Osteocyte (in vitro differentiated cells): ENCODE measurements around the gene LTC4S. TPM values are rescaled to one million over a fixed set of nuclear protein-coding genes. Genes with fewer than 3 reads are reported as not detected.
A peak's percentile ranks its signal among the peaks of the same experiment; 100 is the strongest.

ENCODE experiments used
- DNase-seq: peaks from one replicate; pipeline ENCODE4 v3.0.0; 2021; ENCODE audit warnings: mixed read lengths; ENCODE audit not compliant: unreplicated experiment; ENCODE audit errors: extremely low spot score
- H3K27ac Mint-ChIP-seq: one replicate; pipeline ENCODE4 v1.8.0; 2021; ENCODE audit warnings: mild to moderate bottlenecking, mixed read lengths; ENCODE audit not compliant: unreplicated experiment
- H3K27me3 Mint-ChIP-seq: one replicate; pipeline ENCODE4 v1.8.0; 2021; ENCODE audit warnings: mixed read lengths; ENCODE audit not compliant: unreplicated experiment
- H3K36me3 Mint-ChIP-seq: one replicate; pipeline ENCODE4 v1.8.0; 2021; ENCODE audit warnings: mixed read lengths; ENCODE audit not compliant: unreplicated experiment
- H3K4me1 Mint-ChIP-seq: one replicate; pipeline ENCODE4 v1.8.0; 2021; ENCODE audit warnings: mixed read lengths; ENCODE audit not compliant: unreplicated experiment
- H3K4me3 Mint-ChIP-seq: one replicate; pipeline ENCODE4 v1.8.0; 2021; ENCODE audit warnings: mild to moderate bottlenecking, moderate library complexity, mixed read lengths; ENCODE audit not compliant: unreplicated experiment
- H3K9me3 Mint-ChIP-seq: one replicate; pipeline ENCODE4 v1.8.0; 2021; ENCODE audit warnings: mixed read lengths; ENCODE audit not compliant: unreplicated experiment
- total RNA-seq: library from RNA; stranded (reverse); gene quantifications from 2 replicates; pipeline ENCODE4 v1.2.1, GENCODE V29; 2021
- TF ChIP-seq, protein P1 (sequence below): fragments of 200-600 bp; sonication (generic); IDR thresholded peaks from 2 replicates; pipeline ENCODE4 v1.5.0; 2021; ENCODE audit warnings: antibody characterized with exemption, mild to moderate bottlenecking, moderate library complexity

LTC4S gene
- total RNA-seq, 1 donor from 2014 or later: 2.4 TPM

DNA sequence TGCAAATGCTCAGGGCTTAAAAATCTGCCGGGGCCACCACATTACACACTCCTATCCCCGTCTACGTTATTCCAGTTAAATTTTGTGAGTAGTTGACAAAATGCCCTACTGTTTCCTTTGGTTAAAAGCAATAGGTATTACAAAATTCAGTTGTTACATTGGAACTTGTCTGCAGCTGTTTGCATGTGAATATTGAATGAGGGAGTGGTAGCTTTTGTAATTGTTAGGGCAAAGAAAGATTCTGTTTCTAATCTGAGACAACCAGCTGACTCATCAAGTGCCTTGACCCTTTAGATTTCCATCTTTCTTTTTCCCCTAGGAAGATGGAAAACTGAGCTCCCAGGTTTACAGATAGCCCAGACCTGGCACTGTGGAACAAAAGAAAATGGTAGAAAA lies 31.0 kb upstream of the LTC4S start:
- no peak for DNase-seq
- Mint-ChIP-seq H3K27me3 (no peaks in the 10 kb centered on the region), H3K27ac (peak overlapping the region; percentile 91), H3K4me3 (no peak overlapping the region), H3K4me1 (peaks cover 79% of the 10 kb centered on the region), H3K36me3 (peaks cover 5% of the 10 kb centered on the region), H3K9me3 (no peaks in the 10 kb centered on the region)
- TF ChIP-seq, protein P1, sequence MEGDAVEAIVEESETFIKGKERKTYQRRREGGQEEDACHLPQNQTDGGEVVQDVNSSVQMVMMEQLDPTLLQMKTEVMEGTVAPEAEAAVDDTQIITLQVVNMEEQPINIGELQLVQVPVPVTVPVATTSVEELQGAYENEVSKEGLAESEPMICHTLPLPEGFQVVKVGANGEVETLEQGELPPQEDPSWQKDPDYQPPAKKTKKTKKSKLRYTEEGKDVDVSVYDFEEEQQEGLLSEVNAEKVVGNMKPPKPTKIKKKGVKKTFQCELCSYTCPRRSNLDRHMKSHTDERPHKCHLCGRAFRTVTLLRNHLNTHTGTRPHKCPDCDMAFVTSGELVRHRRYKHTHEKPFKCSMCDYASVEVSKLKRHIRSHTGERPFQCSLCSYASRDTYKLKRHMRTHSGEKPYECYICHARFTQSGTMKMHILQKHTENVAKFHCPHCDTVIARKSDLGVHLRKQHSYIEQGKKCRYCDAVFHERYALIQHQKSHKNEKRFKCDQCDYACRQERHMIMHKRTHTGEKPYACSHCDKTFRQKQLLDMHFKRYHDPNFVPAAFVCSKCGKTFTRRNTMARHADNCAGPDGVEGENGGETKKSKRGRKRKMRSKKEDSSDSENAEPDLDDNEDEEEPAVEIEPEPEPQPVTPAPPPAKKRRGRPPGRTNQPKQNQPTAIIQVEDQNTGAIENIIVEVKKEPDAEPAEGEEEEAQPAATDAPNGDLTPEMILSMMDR: no peak

DNA sequence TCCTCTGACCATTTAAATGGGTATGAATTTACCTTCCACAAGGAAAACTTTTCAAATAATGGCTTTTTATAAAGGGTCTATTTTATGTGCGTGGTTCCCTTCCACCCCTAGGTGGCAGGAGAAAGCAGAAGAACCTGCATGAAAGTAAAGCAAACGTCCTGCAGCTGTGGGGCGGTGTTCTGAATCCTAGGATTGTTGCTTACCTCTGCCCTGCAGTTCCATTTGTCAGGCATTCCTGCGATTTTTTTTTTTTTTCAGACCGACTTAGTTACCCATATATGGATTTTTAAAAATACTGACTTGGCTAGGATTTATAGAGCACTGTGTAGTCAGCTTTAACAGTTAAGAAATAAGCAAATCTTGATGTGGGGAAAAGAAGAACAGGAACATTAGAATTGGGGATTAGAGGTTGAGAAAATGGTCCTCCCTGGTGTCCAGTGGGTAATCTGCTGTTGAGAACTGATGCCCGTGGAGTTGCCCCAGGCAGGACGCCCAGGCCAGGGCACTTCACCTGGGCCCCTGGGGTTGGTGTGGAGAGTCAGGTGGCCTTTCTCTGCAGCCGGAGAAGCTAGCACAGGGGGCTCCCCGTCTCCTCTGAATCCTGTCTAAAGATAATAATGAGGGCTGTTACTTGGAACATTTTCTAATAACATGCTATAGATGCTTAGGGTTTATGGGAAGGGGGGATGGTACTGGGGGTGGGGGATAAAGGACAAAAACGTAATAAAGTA lies 30.4 kb upstream of the LTC4S start:
- Mint-ChIP-seq H3K9me3 (no peaks in the 10 kb centered on the region), H3K4me3 (no peak overlapping the region)

DNA sequence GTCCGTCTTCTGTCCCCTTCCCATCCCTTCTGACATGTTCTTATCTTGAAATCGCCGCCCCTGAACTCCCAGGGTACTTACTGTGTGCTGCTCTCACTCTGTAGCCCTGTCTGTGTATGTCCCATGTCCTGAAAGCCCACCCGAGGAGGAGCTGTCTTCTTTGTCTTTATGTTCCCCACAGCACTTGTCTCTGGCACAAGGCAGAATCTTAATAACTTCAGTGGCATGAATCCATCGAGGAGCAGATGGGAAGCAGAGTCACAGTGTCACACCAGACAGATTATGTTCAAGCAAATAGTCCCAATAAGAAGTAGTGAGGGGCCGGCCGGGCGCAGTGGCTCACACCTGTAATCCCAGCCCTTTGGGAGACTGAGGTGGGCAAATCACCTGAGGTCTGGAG lies 29.7 kb upstream of the LTC4S start:
- peak overlapping the region; percentile 91 for H3K27ac Mint-ChIP-seq
- peaks cover 79% of the 10 kb centered on the region for H3K4me1 Mint-ChIP-seq
- no peak for DNase-seq
- no peaks in the 10 kb centered on the region for H3K9me3 Mint-ChIP-seq
- no peaks in the 10 kb centered on the region for H3K27me3 Mint-ChIP-seq
- H3K36me3 Mint-ChIP-seq: peaks cover 6% of the 10 kb centered on the region
- TF ChIP-seq, protein P1: no peak
- H3K4me3 Mint-ChIP-seq: no peak overlapping the region

More for the DNA sequence above, 30.4 kb upstream of the LTC4S start:
- DNase-seq: no peak
- Mint-ChIP-seq H3K27ac (peak overlapping the region; percentile 91), H3K36me3 (peaks cover 5% of the 10 kb centered on the region), H3K27me3 (no peaks in the 10 kb centered on the region), H3K4me1 (peaks cover 81% of the 10 kb centered on the region)
- TF ChIP-seq, protein P1: peak; percentile 91

DNA sequence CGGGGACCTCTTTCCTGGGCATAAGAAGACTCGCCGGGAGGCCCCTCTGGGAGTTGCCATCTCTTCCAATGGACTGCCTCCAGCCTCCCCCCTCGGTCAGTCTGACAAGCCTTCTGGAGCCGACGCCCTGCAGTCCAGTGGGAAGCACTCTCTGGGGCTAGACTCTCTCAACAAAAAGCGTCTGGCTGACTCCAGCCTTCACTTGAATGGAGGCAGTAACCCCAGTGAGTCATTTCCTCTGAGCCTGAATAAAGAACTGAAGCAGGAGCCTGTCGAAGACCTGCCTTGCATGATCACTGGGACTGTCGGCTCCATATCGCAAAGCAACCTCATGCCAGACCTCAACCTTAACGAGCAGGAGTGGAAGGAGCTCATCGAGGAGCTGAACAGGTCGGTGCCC lies 28.4 kb upstream of the LTC4S start:
- DNase-seq: no peak
- Mint-ChIP-seq H3K9me3 (no peaks in the 10 kb centered on the region), H3K27me3 (no peaks in the 10 kb centered on the region), H3K4me1 (peaks cover 66% of the 10 kb centered on the region), H3K36me3 (peaks cover 16% of the 10 kb centered on the region), H3K27ac (peak overlapping the region; percentile 91), H3K4me3 (peak overlapping the region; percentile 27)
- TF ChIP-seq, protein P1: no peak

DNA sequence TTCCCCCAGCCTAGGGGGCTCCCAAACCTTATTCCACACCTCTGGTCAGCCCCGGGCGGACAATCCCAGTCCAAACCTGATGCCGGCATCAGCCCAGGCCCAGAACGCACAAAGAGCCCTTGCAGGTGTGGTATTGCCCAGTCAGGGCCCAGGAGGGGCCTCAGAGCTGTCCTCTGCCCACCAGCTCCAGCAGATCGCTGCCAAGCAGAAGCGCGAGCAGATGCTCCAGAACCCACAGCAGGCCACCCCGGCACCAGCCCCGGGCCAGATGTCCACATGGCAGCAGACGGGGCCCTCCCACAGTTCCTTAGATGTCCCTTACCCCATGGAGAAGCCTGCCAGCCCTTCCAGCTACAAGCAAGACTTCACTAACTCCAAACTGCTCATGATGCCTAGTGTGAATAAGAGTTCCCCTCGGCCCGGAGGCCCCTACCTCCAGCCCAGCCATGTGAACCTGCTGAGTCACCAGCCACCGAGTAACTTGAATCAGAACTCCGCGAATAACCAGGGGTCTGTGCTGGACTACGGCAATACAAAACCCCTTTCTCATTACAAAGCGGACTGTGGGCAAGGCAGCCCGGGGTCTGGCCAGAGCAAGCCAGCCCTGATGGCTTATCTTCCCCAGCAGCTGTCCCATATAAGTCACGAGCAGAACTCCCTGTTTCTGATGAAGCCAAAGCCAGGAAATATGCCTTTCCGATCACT lies 27.6 kb upstream of the LTC4S start:
- TF ChIP-seq, protein P1: no peak
- peaks cover 66% of the 10 kb centered on the region for H3K4me1 Mint-ChIP-seq
- peak overlapping the region; percentile 91 for H3K27ac Mint-ChIP-seq
- no peak for DNase-seq
- no peak overlapping the region for H3K4me3 Mint-ChIP-seq
- H3K27me3 Mint-ChIP-seq: no peaks in the 10 kb centered on the region
- peaks cover 19% of the 10 kb centered on the region for H3K36me3 Mint-ChIP-seq
- H3K9me3 Mint-ChIP-seq: no peaks in the 10 kb centered on the region
